ENCODE results near the gene BICC1. TPM values are rescaled to one million over a fixed set of nuclear protein-coding genes. Genes with fewer than 3 reads are reported as not detected.
A peak's percentile ranks its signal among the peaks of the same experiment; 100 is the strongest.

Gene BICC1
- total and polyA plus RNA-seq, 2 donors (not counting 1 experiment from before 2014, with no cell fraction given): 22.6 to 64.7 TPM

- H4K20me1 ChIP-seq (ENCODE audit: control insufficient read depth, extremely low read depth, insufficient read depth, low read length): no peaks in the 10 kb centered on the region
- no peak for DNase-seq (ENCODE audit: low read depth in 2 of 2)
- no peak overlapping the region for H3K4me2 ChIP-seq (ENCODE audit: extremely low read depth, insufficient read depth, low read length)
- H3K4me1 ChIP-seq (ENCODE audit: control insufficient read depth, extremely low read depth, insufficient read depth, low read length): peaks cover 12% of the 10 kb centered on the region
- no peaks in the 10 kb centered on the region for H3K36me3 ChIP-seq (ENCODE audit: control insufficient read depth, insufficient read depth, low read length)
- no peak overlapping the region for H3K4me3 ChIP-seq (replicated peaks in 1 of 4; ENCODE audit: control extremely low read depth in 1 of 4, insufficient read depth in 1 of 4, low read depth in 3 of 4, low read length in 4 of 4)
- no peaks in the 10 kb centered on the region for H3K79me2 ChIP-seq (ENCODE audit: control insufficient read depth, insufficient read depth, low read length)
- TF ChIP-seq EZH2 (IDR thresholded peaks at IDR 0.05; ENCODE audit: low read length, missing control alignments) (no peak), CTCF (conservative IDR thresholded peaks at IDR 0.05 in 1 of 2, IDR thresholded peaks at IDR 0.05 in 1 of 2; ENCODE audit: low read depth in 1 of 2, low read length in 2 of 2) (no peak)
- no peak overlapping the region for H3K9ac ChIP-seq (ENCODE audit: insufficient read depth, low read length)
- no peaks in the 10 kb centered on the region for H3K9me3 ChIP-seq (ENCODE audit: control insufficient read depth, insufficient read depth, low read depth, low read length)
- no peak overlapping the region for H3K27ac ChIP-seq (ENCODE audit: insufficient read depth, low read length)
- no peaks in the 10 kb centered on the region for H3K27me3 ChIP-seq (ENCODE audit: control insufficient read depth, insufficient read depth, low read length)
- no peak overlapping the region for H2AFZ ChIP-seq (ENCODE audit: low read length)
These were observed 135.5 kb downstream of the BICC1 start for GRCh38 chr10:58648131-58648530.

- H3K9ac ChIP-seq (ENCODE audit: insufficient read depth, low read length): no peak overlapping the region
- no peak overlapping the region for H2AFZ ChIP-seq (ENCODE audit: low read length)
These were observed 138.4 kb downstream of the BICC1 start for GRCh38 chr10:58651040-58651439.

DNA sequence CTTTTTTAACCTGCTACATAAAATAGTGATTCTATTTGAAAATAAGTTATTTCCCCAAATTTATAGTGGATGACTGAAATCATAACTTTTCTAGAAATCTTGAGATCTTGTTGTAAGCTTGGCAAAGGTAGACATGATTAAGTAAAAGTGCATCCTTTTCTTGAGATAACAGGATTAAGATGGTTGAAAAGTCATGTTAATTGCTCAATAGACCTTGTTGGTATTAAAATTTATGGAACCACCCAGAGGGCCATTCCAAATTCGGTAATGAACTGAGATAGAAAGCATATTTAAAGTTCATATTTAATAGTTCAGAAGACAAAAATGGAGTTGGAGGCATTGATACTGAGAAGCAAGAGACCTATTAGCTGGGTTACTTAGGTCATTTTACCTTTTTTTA is 139.1 kb downstream of the BICC1 start:
- peaks cover 12% of the 10 kb centered on the region for H3K4me1 ChIP-seq (ENCODE audit: control insufficient read depth, extremely low read depth, insufficient read depth, low read length)
- H3K9ac ChIP-seq (ENCODE audit: insufficient read depth, low read length): no peak overlapping the region
- no peak for TF ChIP-seq CTCF (conservative IDR thresholded peaks at IDR 0.05 in 1 of 2, IDR thresholded peaks at IDR 0.05 in 1 of 2; ENCODE audit: low read depth in 1 of 2, low read length in 2 of 2)
- TF ChIP-seq EZH2 (IDR thresholded peaks at IDR 0.05; ENCODE audit: low read length, missing control alignments): no peak
- H3K4me2 ChIP-seq (ENCODE audit: extremely low read depth, insufficient read depth, low read length): no peak overlapping the region
- no peaks in the 10 kb centered on the region for H3K27me3 ChIP-seq (ENCODE audit: control insufficient read depth, insufficient read depth, low read length)
- no peak overlapping the region for H3K4me3 ChIP-seq (replicated peaks in 1 of 4; ENCODE audit: control extremely low read depth in 1 of 4, insufficient read depth in 1 of 4, low read depth in 3 of 4, low read length in 4 of 4)
- H3K79me2 ChIP-seq (ENCODE audit: control insufficient read depth, insufficient read depth, low read length): no peaks in the 10 kb centered on the region
- DNase-seq (ENCODE audit: low read depth in 2 of 2): no peak
- H3K36me3 ChIP-seq (ENCODE audit: control insufficient read depth, insufficient read depth, low read length): no peaks in the 10 kb centered on the region
- H2AFZ ChIP-seq (ENCODE audit: low read length): no peak overlapping the region
- H3K27ac ChIP-seq (ENCODE audit: insufficient read depth, low read length): no peak overlapping the region
- H4K20me1 ChIP-seq (ENCODE audit: control insufficient read depth, extremely low read depth, insufficient read depth, low read length): no peaks in the 10 kb centered on the region
- no peaks in the 10 kb centered on the region for H3K9me3 ChIP-seq (ENCODE audit: control insufficient read depth, insufficient read depth, low read depth, low read length)

More at GRCh38 chr10:58651040-58651439, 138.4 kb downstream of the BICC1 start:
- H3K4me2 ChIP-seq (ENCODE audit: extremely low read depth, insufficient read depth, low read length): peak overlapping the region; percentile 26
- H3K9me3 ChIP-seq (ENCODE audit: control insufficient read depth, insufficient read depth, low read depth, low read length): no peaks in the 10 kb centered on the region
- no peak overlapping the region for H3K4me3 ChIP-seq (replicated peaks in 1 of 4; ENCODE audit: control extremely low read depth in 1 of 4, insufficient read depth in 1 of 4, low read depth in 3 of 4, low read length in 4 of 4)
- H3K27ac ChIP-seq (ENCODE audit: insufficient read depth, low read length): no peak overlapping the region
- H3K36me3 ChIP-seq (ENCODE audit: control insufficient read depth, insufficient read depth, low read length): no peaks in the 10 kb centered on the region
- TF ChIP-seq EZH2 (IDR thresholded peaks at IDR 0.05; ENCODE audit: low read length, missing control alignments): no peak
- no peak for TF ChIP-seq CTCF (conservative IDR thresholded peaks at IDR 0.05 in 1 of 2, IDR thresholded peaks at IDR 0.05 in 1 of 2; ENCODE audit: low read depth in 1 of 2, low read length in 2 of 2)
- H4K20me1 ChIP-seq (ENCODE audit: control insufficient read depth, extremely low read depth, insufficient read depth, low read length): no peaks in the 10 kb centered on the region
- no peaks in the 10 kb centered on the region for H3K27me3 ChIP-seq (ENCODE audit: control insufficient read depth, insufficient read depth, low read length)
- H3K4me1 ChIP-seq (ENCODE audit: control insufficient read depth, extremely low read depth, insufficient read depth, low read length): peaks cover 12% of the 10 kb centered on the region
- no peaks in the 10 kb centered on the region for H3K79me2 ChIP-seq (ENCODE audit: control insufficient read depth, insufficient read depth, low read length)
- peak; percentile 45 to 89 for DNase-seq (ENCODE audit: low read depth in 2 of 2)
